SK-N-MC (cell line): ENCODE data around the gene PROX1.

ENCODE experiments used
- EZH2 ChIP-seq: fragments of 200-600 bp; sonication (generic); IDR thresholded peaks from one replicate; pipeline ENCODE4 v1.6.1; 2017; ENCODE audit warnings: antibody characterized with exemption
- POLR2AphosphoS5 ChIP-seq: IDR thresholded peaks from 2 replicates; pipeline ENCODE4 v1.6.1; 2012; ENCODE audit warnings: mild to moderate bottlenecking, low read depth, low read length, borderline replicate concordance

- TF ChIP-seq EZH2 (no peak), POLR2AphosphoS5 (no peak)
Measured at GRCh38 chr1:214021321-214021720, 33.5 kb downstream of the PROX1 start.
